ENCODE data around the gene SNAP25. TPM values are rescaled to one million over a fixed set of nuclear protein-coding genes. Genes with fewer than 3 reads are reported as not detected.
A peak's percentile ranks its signal among the peaks of the same experiment; 100 is the strongest.

SNAP25 gene
- total RNA-seq, 1 donor from 2014 or later: 1.9 TPM

DNA sequence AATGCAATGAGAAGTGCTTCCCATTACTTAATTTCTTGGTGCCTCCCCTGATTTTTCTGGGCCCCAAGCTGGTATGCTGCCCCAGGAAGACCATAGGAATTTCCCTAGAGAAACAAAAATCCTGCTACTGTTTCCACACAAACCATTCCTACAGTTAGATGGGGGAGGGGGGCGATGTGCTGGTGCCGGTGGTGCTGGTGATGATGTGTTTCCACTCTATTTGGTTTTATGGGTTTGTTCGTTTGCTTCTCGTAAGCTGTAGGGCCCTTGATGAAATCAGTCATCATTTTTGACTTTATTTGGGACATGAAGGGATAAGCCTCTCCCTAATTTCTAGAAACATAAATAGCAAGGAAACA is 110.2 kb downstream of the SNAP25 start:
- DNase-seq (ENCODE audit: extremely low read depth, low read depth, low spot score): no peak

DNA sequence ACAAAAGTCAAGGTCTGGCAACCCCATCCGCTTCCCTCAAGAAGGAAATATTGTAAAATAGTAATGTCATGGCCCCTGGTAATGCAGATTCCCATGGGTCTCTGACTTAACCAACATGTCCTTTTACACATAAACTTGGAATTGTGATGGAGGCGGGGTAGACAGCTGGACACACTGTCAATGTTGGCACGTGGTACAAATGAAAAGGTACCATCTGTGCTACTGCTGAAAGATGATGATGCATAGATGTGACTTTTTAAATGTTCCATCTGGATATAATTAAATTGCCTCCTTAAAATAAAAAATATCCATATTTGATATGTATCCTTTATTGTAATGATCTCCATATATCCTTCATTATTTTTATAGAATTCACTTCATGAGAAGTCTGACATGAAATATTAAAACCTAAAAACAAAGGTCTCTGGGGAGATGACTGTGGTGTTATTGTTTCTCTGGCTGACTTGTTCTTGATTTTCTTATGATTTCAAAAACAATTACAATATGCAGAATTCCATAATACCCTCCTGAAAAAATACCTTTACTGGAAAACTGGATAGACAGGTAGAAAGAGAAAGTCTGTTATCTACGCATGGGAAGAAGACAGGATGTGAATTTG is 110.9 kb downstream of the SNAP25 start:
- DNase-seq (ENCODE audit: extremely low read depth, low read depth, low spot score): no peak

DNA sequence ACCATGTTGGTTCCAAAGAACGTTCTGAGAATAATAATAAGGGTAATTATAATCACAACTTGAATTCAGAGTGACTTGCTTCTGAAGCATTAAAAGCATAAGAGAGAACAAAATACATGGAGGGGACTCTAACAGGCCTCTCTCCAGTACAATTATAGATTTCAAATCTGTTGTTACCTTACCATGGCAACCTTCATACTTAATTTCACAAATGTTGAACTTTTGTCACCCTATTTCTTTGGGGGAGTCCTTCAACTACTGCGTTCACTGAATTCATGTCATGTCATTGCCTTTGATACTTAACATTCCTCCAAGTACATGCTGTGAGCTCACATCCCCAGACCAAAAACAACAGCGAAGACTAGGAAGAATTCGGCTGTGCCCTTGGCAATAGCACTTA is 111.4 kb downstream of the SNAP25 start:
- DNase-seq (ENCODE audit: extremely low read depth, low read depth, low spot score): no peak

DNA sequence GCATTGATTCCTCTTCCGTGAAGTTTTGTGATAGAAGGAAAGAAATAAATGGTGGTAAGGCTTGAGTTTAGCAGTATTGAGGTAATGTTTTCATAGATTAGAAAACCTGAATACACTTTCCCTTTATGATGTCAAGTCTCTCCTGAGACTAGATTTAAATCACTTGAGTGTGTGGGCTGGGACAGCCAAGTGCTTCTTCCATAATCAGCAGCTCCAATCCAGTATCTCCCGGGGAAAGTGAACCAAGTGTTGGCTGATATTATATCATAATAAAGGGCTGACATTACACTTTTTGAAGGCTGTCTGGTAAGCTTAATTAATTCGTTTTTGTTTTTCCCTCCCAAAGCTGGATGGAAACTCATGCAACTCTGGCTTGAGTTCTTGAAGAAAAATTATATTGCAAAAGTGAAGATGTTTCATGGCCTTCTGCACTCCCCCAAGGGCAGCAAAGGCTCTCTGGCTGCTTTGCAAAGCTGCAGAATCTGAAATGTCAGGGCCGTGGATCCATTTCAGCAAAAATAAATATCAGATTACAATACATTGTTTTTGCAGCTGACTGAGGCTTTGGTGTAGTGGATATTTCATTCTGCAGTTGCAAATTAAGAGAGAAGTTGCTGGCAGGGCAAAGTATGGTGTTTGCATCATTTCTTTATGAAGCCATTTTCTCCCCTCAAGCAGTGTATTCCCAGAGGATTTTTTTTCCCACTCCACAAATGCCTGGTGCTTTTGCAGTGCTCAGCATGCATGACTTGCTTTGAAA is 114.2 kb downstream of the SNAP25 start:
- DNase-seq (ENCODE audit: extremely low read depth, low read depth, low spot score): no peak

DNA sequence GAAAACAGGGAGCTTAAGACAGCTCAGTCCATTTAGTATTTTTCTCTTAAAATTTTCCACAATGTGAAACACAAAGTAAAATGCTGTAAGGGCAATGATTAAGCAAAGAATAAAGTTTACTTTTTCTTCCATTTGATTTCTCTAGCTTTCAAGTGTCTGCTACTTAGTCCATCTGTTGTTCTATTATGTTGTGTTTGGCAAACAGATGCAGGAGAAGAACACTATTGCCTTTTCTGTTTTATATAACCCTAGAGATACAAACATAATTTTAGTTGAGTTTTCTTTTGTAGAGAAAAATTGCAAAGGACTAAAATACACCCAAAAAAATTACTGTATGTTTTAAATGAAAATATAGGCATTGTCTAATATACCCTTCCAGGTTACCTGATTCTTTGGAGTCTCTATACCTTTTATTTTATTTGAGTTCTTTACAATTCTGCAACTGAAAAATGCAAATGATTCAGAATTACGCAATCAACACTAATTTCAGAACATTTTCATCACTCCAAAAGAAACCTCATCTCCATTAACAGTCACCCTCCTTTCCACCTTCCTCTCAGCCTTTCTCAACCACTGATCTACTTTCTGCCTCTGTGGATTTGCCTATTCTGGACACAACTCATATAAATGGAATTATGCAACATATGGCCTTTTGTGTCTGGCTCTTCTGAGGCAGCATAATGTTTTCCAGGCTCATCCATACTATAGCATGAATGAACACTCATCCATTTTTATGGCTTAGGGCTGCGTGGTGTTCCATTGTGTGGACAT is 118.5 kb downstream of the SNAP25 start:
- no peak for DNase-seq (ENCODE audit: extremely low read depth, low read depth, low spot score)

DNA sequence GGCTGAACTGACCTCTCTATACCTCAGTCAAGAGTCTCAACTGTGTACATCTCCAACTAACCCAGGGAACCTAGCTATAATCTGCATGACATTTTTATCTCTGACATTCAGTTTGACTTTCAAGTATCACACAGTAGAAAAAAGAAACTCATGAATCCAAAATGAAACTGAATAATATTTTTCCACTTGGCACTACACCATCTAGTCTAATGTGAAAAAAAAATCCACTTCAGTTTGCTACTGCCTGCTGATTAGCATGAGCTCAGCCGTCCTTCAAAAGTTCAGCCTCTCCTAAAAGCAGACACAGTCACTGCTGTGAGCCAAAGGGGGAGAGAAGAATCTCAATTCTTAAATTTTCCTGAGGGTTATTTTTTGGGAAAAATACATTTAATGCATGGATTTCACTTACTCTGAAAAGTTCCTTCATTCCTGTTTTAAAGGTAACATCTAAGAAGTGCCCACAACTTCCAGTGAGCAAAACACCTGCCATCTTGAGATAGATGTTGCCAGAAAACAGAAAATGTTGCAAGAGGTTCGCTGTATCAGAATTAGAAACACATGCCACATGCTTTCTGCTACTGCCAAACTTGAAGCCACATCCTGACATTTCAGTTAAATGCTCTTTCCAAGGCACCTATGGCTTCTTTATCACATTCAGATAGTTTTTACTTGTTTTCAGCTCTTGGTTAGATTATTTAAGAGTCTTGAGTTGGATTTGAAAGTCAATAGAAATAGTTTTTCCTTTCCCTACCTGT is 120.0 kb downstream of the SNAP25 start:
- DNase-seq (ENCODE audit: extremely low read depth, low read depth, low spot score): no peak

DNA sequence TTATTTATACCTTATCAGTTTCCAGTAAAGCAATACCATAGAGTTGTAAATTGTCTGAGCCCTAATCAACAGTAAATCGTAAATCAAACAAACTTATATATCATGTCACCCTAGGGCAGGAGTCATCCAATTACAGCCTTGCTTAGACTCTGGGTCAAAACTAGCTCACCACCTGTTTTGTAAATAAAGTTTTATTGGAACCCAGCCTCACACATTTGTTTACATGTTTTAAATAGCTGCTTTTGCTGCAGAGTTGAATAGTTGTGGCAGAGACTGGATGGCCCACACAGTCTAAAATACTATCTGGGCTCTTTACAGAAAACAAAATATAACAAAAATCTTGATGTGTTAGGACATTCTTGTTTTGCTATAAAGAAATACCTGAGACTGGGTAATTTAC is 121.0 kb downstream of the SNAP25 start:
- DNase-seq (ENCODE audit: extremely low read depth, low read depth, low spot score): no peak

DNA sequence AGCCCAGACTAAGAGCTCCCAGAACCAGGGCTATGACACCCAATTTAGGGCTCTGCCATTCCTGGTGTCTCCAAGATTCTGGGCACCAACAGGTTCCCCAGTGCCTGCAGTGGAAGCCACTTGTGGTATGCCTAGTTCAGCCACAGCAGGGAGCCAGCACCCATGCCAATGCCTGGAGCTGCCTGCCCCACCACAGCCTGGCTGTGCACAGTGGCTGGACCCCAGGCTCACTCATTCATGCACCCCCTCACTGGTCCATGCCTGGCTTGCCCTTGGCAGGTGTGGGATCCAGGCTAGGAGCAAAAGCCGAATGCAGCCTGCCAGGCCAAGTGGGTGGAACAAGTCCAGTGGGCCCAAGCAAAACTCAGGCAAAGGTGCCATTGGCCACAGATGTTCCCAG is 123.5 kb downstream of the SNAP25 start:
- no peak for DNase-seq (ENCODE audit: extremely low read depth, low read depth, low spot score)

DNA sequence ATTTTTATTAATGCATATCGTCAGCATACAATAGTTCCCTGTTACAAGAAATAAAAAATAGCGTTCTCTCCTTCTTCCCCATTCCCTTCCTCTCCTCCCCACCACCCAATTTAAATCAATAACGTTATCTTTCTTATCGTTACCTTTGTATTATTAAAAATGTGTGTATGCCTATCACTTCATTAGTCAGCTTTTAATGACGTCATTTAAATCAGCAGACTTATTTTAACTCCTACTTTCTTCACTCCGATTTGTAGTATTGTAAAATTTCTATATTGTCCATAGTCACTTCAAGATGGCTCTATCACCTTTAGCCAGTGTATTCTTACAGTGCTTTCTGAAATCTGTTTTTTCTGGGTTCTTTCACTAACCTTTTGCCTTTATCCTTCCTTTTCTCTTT is 126.3 kb downstream of the SNAP25 start:
- DNase-seq (ENCODE audit: extremely low read depth, low read depth, low spot score): no peak

DNA sequence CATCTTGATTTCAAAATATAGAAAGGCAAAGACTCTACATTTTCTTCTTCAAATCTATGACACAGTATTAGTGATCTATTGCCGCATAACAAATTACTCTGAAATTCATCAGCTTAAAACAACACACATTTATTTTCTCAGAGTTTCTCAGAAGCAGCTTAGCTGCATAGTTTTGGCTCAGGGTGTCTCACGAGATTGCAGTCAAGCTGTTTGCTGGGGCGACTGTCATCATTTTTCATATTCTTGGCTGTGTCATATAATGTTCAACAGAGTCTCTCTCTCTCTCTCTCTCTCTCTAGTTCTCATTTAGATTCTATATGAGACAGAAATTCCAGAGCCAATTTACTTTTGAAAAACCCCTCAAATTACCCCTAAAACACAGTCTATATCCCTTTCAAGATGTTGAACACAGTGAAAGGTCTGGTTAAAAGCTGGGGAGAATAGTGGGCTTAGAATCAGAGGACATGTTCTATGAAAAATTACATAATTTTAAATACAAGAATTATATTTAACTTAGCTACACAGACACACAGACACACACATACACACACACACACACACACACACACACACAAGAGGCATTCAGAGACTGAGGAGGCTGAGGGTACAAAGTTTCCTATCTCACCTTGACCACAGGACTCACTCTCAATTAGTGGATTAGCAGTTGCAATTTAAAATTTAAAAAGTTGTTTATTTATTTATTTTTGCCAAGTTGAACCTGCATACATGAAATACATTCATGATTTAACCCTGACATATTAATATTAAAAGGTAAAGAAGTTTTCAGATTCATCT is 128.7 kb downstream of the SNAP25 start:
- DNase-seq (ENCODE audit: extremely low read depth, low read depth, low spot score): no peak

DNA sequence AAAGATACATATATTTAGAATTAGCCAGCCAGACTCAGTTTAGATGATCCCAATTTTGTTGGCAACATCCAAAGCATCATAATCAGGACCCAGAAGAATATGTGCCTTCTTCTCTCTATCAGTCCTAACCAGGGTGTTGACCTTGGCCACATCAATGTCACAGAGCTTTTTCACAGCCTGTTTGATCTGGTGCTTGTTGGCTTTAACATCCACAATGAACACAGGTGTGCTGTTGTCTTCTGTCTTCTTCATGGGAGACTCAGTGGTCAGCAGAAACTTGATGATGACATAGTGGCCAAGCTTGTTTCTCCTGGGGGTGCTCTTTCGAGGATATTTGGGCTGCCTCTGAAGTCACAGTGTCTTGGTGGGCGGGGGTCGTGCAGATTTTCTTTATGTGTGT is 130.5 kb downstream of the SNAP25 start:
- DNase-seq (ENCODE audit: extremely low read depth, low read depth, low spot score): no peak

DNA sequence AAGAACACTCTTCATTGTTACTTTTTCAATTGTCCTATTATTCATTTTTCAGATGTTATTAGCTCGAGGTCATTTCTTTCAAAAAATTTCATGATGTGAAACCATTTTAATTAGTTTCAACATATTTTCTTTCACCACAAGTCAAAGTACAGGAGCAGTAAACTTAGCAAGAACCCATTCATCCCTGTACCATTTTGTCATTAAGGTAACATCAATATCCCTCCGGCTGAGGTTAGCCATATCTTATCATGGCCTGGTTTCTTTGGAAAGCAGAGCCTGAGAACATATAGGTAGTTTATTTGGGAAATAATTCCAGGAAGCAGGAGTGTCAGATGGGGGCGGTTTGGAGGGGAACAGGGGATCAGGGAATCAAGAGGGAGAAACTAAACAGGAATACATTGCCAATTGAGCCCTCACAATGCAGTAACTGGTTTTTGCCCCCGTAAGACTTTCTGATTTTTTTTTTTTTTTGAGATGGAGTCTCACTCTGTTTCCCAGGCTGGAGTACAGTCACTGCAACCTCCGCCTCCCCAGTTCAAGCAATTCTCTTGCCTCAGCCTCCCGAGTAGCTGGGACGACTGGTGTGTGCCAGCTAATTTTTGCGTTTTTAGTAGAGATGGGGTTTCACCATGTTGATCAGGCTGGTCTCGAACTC is 131.7 kb downstream of the SNAP25 start:
- no peak for DNase-seq (ENCODE audit: extremely low read depth, low read depth, low spot score)

DNA sequence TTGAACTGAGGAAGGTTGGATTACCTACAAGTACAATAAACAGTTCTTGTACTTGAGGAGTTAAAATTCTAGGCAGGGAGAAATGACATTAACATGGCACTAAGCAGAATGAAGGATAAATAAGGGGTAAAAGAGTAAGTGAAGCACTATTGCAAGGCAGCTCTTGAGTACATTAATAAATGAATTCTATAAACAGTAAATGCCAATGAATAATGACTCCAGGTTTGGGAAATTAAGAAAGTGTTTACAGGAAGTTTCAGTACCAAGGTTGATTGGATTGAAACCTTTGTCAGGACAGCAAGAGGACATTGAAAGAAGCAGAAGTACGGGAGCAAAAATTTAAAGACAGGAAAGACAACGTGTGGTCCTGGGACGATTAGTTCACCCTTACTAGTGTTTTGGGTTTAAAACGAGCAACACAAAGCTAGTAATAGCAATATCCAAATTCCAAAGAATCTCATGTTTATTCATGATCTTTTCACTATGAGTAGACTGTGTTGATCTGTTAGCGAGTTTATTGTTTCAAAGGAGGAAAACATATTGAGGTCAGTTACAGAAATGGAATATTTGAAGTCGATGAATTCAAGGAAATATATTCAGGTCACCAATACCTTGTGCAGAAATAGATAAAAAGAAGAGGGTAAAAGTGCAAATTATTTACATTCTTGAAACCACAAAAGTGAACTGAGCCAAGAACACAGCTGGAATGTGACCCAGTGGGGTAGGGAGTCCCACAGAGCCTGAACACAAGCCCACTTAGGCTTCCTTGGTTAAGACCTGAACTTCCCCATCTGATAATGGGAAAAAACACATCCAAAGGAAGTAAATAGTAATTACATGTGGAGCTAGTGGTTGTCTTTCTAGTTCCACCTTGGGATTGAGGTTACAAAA is 134.5 kb downstream of the SNAP25 start:
- peak; percentile 95 for DNase-seq (ENCODE audit: extremely low read depth, low read depth, low spot score)

DNA sequence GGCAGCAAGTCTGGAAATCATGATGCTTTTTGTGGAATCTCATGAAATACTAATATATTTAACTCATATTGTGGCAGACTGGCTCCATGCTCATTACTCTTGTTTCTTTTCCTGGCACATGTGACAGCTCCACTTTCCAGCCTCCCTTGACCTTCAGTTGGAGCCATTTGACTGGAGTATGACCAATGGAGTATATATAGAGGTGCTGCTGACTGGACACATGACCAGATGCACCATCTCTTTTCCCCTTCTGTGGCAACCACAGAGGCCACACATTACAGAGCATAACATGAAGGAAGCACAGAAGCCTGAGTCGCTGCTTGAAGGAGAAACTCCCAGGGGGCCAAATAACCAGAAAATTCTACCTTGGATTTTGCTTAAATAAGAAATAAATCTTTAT is 138.0 kb downstream of the SNAP25 start:
- no peak for DNase-seq (ENCODE audit: extremely low read depth, low read depth, low spot score)

Other genes with a start within 250 kb of the SNAP25 start
- gene ANKEF1, start 183.8 kb upstream of the SNAP25 start, total RNA-seq: 1.8 and 2.0 TPM in 2 replicates
- gene MKKS, start 215.4 kb downstream of the SNAP25 start, total RNA-seq: 7.0 and 7.9 TPM in 2 replicates
- gene SLX4IP, start 216.5 kb downstream of the SNAP25 start, total RNA-seq: 2.8 and 3.4 TPM in 2 replicates